ENCODE measurements around the gene RNF133.

The RNF133 gene

DNA sequence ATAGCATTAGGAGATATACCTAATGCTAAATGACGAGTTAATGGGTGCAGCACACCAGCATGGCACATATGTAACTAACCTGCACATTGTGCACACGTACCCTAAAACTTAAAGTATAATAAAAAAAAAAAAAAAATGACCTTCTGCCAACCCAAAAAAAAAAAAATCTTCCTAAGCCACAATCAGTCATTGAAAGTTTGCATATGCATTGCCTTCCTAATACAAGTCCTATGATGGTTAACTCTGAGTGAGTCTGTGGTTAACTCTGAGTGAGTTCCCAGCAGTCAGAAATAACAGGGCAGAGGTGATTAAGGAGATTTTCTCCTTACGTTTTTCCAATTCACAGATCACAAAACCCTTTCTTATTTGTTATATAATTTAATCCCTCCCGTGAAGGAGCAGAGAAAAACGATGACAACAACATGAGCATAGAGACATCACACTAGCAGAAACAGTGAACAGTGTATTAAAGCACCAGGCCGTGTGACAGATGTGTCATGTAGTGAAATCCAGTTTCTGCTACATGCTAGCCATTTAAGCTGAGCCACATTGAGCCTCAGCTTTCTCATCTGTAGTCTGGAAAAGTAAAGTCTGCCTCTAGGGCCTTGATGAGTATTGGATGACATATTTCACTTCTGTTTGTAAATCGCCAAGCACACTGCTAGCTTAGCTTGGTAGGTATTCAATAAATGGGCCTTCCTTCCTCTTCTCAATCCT is 11.2 kb upstream of the RNF133 start:
- TF ChIP-seq, protein P1, sequence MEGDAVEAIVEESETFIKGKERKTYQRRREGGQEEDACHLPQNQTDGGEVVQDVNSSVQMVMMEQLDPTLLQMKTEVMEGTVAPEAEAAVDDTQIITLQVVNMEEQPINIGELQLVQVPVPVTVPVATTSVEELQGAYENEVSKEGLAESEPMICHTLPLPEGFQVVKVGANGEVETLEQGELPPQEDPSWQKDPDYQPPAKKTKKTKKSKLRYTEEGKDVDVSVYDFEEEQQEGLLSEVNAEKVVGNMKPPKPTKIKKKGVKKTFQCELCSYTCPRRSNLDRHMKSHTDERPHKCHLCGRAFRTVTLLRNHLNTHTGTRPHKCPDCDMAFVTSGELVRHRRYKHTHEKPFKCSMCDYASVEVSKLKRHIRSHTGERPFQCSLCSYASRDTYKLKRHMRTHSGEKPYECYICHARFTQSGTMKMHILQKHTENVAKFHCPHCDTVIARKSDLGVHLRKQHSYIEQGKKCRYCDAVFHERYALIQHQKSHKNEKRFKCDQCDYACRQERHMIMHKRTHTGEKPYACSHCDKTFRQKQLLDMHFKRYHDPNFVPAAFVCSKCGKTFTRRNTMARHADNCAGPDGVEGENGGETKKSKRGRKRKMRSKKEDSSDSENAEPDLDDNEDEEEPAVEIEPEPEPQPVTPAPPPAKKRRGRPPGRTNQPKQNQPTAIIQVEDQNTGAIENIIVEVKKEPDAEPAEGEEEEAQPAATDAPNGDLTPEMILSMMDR (IDR thresholded peaks at IDR 0.05; ENCODE audit: insufficient read depth, low read depth, low read length, missing control alignments) = no peak
- no peak for DNase-seq (ENCODE audit: low read depth)
- no peak overlapping the region for H3K4me3 ChIP-seq (ENCODE audit: low read length)

DNA sequence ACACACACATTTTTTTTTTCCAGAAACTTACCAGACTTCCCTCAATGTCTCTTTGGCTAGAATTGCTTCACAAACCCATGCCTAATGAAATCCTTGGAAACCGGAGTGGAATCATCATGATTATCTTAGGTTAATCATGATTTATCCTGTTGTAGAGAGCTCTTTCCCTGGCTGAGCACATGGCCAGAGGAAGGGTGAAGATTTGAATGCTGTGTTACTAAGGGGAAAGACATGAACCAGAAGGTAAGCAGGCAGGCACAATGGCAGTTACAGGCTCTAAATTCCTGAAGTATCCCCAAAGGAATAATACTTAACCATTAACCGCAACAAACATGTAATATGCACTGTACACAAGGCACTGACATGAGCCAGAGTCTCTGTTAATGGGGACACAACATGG is 7.9 kb upstream of the RNF133 start:
- no peak overlapping the region for H3K4me3 ChIP-seq (ENCODE audit: low read length)
- TF ChIP-seq, protein P1 (IDR thresholded peaks at IDR 0.05; ENCODE audit: insufficient read depth, low read depth, low read length, missing control alignments) = no peak
- DNase-seq (ENCODE audit: low read depth) = no peak

DNA sequence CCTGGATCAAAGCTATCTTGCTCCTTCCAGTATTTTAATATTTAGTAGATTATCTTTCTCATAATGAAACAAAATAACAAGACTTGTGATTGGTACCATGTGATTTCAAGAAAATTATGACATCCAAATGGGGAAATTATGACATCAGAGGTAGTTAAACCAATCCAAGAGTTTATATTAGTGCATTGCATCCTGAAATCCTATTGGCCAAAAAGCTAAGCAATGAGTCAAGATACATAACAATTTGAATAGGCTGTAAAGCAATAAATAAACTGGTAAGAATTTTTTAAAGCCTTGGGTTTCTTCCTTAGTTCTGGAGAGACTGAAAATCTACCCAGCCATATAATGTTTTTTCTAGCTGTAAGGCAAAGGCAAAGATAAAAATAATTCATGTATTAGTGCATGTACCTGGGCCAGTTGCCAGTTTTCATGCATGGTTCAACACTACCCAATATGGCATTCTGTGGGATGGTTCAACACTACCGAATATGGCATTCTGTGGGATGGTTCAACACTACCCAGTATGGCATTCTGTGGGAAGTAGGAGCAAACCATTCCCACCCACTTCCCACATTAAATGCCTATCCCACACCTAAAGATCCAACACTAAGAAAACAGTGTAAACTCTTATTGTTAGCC is 4.1 kb upstream of the RNF133 start, which contains the start of gene RNF148:
TSS of gene RNF148 (minus strand) at position 51 of the 639 bp plus-strand sequence. CDS start 172 bp downstream, outside the sequence.
- no peak for DNase-seq (ENCODE audit: low read depth)
- TF ChIP-seq, protein P1 (IDR thresholded peaks at IDR 0.05; ENCODE audit: insufficient read depth, low read depth, low read length, missing control alignments) = no peak
- no peak within 1 kb of the TSS for H3K4me3 ChIP-seq (ENCODE audit: low read length)

DNA sequence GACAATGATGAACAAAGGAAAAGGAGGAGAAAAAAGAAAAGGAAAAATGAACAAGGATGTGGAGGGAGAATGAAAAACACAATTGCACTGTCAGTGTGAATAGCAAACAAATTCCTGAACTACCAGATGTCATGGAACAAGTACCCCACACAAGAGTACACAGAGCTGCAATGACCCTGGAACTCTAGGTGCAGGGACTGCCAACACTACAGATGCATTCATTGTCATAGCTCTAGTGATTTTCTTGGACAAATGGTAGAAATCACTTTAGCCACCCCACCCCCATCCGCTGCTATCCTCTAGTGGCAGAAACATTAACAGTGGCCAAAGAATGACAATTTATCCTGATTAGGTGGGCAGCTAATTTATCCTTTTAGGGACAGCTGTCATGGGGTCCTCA is 3.1 kb downstream of the RNF133 start:
- no peak overlapping the region for H3K4me3 ChIP-seq (ENCODE audit: low read length)
- TF ChIP-seq, protein P1 (IDR thresholded peaks at IDR 0.05; ENCODE audit: insufficient read depth, low read depth, low read length, missing control alignments) = no peak

DNA sequence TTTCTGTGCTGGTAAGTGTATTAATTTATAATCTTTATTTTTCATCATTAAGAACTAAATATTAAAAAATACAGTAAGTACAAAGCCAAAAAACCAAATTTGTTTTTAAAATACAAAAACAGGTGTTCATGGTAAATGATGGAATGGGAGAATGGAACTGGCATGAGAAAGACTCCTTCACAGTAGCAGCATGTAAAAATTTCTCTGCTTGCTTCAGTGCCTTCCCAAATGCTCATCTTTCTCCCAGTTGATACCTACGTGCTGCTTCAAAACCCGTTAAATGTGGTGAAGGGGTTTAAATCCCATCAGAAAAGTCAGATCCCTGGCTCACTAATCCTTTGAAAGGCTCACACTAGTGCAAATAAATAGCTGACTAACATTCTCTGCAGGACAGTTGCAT is 4.2 kb downstream of the RNF133 start:
- TF ChIP-seq, protein P1 (IDR thresholded peaks at IDR 0.05; ENCODE audit: insufficient read depth, low read depth, low read length, missing control alignments) = no peak
- H3K4me3 ChIP-seq (ENCODE audit: low read length) = no peak overlapping the region
- no peak for DNase-seq (ENCODE audit: low read depth)

More for the DNA sequence above, 3.1 kb downstream of the RNF133 start:
- no peak for DNase-seq (ENCODE audit: low read depth)

GRCh38 chr7:122692769-122693309 is 6.1 kb downstream of the RNF133 start:
- no peak overlapping the region for H3K4me3 ChIP-seq (ENCODE audit: low read length)
- DNase-seq (ENCODE audit: low read depth) = no peak
- TF ChIP-seq, protein P1 (IDR thresholded peaks at IDR 0.05; ENCODE audit: insufficient read depth, low read depth, low read length, missing control alignments) = no peak

Measured in epithelial cell of esophagus (primary cell).